ENCODE measurements around the gene GPC3. TPM values are rescaled to one million over a fixed set of nuclear protein-coding genes. Genes with fewer than 3 reads are reported as not detected.

Gene GPC3
- total RNA-seq, 1 experiment from 2014 or later: 0.24 TPM

GRCh38 chrX:133638285-133638684 lies 347.1 kb downstream of the GPC3 start:
- no peak overlapping the region for H3K27ac ChIP-seq (ENCODE audit: low read depth, low read length, poor library complexity, severe bottlenecking)
- POLR2A ChIA-PET (ENCODE audit: low non-redundant PET): no interaction called here

GRCh38 chrX:133637765-133638164 lies 347.6 kb downstream of the GPC3 start:
- peaks cover 10% of the 10 kb centered on the region for H3K4me1 ChIP-seq (ENCODE audit: insufficient read depth, low read length, poor library complexity, severe bottlenecking)
- H3K9me3 ChIP-seq (ENCODE audit: low read depth, low read length, poor library complexity, severe bottlenecking): no peaks in the 10 kb centered on the region
- no peak for DNase-seq (ENCODE audit: low spot score)
- no peak overlapping the region for H3K4me3 ChIP-seq (ENCODE audit: low read depth, low read length, poor library complexity, severe bottlenecking)
- no peak for TF ChIP-seq CTCF (conservative IDR thresholded peaks at IDR 0.05; ENCODE audit: low read depth, low read length)
- no peak for TF ChIP-seq EZH2 (IDR thresholded peaks at IDR 0.05; ENCODE audit: borderline replicate concordance, low read depth, low read length, poor library complexity, severe bottlenecking)
- no TSS peak for BruUV-seq (replicated peaks)
- ChIA-PET POLR2A (ENCODE audit: low non-redundant PET) (no interaction called here), CTCF (no interaction called here)
- no peak overlapping the region for H3K27ac ChIP-seq (ENCODE audit: low read depth, low read length, poor library complexity, severe bottlenecking)
- no peaks in the 10 kb centered on the region for H3K27me3 ChIP-seq (replicated peaks; ENCODE audit: insufficient read depth, low read depth, low read length, poor library complexity)
- intact Hi-C loops (cut with micrococcal nuclease; ENCODE audit: unreplicated experiment): no loop called here
- H3K36me3 ChIP-seq (ENCODE audit: insufficient read depth, low read length, poor library complexity, severe bottlenecking): no peaks in the 10 kb centered on the region

More at GRCh38 chrX:133638285-133638684, 347.1 kb downstream of the GPC3 start:
- no peak overlapping the region for H3K4me3 ChIP-seq (ENCODE audit: low read depth, low read length, poor library complexity, severe bottlenecking)
- no peaks in the 10 kb centered on the region for H3K36me3 ChIP-seq (ENCODE audit: insufficient read depth, low read length, poor library complexity, severe bottlenecking)
- no peaks in the 10 kb centered on the region for H3K27me3 ChIP-seq (replicated peaks; ENCODE audit: insufficient read depth, low read depth, low read length, poor library complexity)
- no peak for DNase-seq (ENCODE audit: low spot score)
- H3K4me1 ChIP-seq (ENCODE audit: insufficient read depth, low read length, poor library complexity, severe bottlenecking): peaks cover 10% of the 10 kb centered on the region
- CTCF ChIA-PET: no interaction called here
- TF ChIP-seq CTCF (conservative IDR thresholded peaks at IDR 0.05; ENCODE audit: low read depth, low read length) (no peak), EZH2 (IDR thresholded peaks at IDR 0.05; ENCODE audit: borderline replicate concordance, low read depth, low read length, poor library complexity, severe bottlenecking) (no peak)
- H3K9me3 ChIP-seq (ENCODE audit: low read depth, low read length, poor library complexity, severe bottlenecking): no peaks in the 10 kb centered on the region
- no TSS peak for BruUV-seq (replicated peaks)
- intact Hi-C loops (cut with micrococcal nuclease; ENCODE audit: unreplicated experiment): no loop called here

GRCh38 chrX:133636009-133636408 lies 349.4 kb downstream of the GPC3 start:
- ChIA-PET POLR2A (ENCODE audit: low non-redundant PET) (no interaction called here), CTCF (no interaction called here)
- no peak for TF ChIP-seq EZH2 (IDR thresholded peaks at IDR 0.05; ENCODE audit: borderline replicate concordance, low read depth, low read length, poor library complexity, severe bottlenecking)
- TF ChIP-seq CTCF (conservative IDR thresholded peaks at IDR 0.05; ENCODE audit: low read depth, low read length): no peak
- intact Hi-C loops (cut with micrococcal nuclease; ENCODE audit: unreplicated experiment): no loop called here
- Histone ChIP-seq H3K27me3 (replicated peaks; ENCODE audit: insufficient read depth, low read depth, low read length, poor library complexity) (no peaks in the 10 kb centered on the region), H3K9me3 (ENCODE audit: low read depth, low read length, poor library complexity, severe bottlenecking) (no peaks in the 10 kb centered on the region), H3K27ac (ENCODE audit: low read depth, low read length, poor library complexity, severe bottlenecking) (no peak overlapping the region), H3K36me3 (ENCODE audit: insufficient read depth, low read length, poor library complexity, severe bottlenecking) (no peaks in the 10 kb centered on the region), H3K4me1 (ENCODE audit: insufficient read depth, low read length, poor library complexity, severe bottlenecking) (peaks cover 10% of the 10 kb centered on the region), H3K4me3 (ENCODE audit: low read depth, low read length, poor library complexity, severe bottlenecking) (no peak overlapping the region)
- BruUV-seq (replicated peaks): no TSS peak
- DNase-seq (ENCODE audit: low spot score): no peak
